ENCODE measurements around the gene KMO. TPM values are rescaled to one million over a fixed set of nuclear protein-coding genes. Genes with fewer than 3 reads are reported as not detected.

KMO gene
- total and polyA plus RNA-seq, 2 experiments from 2014 or later = 0.05 TPM; not detected in 1

DNA sequence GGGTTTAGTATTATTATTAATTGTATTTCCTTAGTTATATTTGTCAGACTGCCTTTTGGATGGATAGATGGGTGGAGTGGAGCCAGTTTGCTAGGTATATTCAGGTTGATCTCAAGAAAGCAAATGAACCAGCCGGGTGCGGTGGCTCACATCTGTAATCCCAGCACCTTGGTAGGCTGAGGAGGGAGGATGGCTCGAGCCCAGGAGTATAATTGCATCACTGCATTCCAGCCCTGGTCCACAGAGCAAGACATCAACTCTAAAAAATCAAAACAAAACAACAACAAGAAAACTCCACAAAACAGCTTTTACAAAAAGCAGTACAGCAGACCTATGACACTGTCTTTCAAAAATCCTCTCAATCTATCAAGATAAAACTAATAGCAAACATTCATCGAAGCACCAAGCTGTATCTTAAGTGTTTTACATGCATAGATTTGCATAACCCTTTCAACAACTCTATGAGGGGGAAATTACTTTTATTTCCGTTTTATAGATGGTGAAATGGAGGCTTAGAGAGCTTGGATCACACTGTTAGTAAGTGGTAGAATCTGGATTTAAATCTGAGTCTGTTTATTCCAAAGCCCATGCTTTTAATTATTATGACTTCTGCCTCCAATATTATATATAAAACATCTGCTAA, 25.5 kb downstream of the KMO start:
- no peaks in the 10 kb centered on the region for H3F3A ChIP-seq (replicated peaks; ENCODE audit: low read depth)
- no peak overlapping the region for H3K4me3 ChIP-seq
- H3K4me3 Mint-ChIP-seq = no peak overlapping the region
- no peak overlapping the region for H3K4me2 ChIP-seq
- H2AFZ ChIP-seq = no peak overlapping the region
- no peaks in the 10 kb centered on the region for H3K27me3 Mint-ChIP-seq (ENCODE audit: insufficient read depth, low read depth, poor library complexity)
- ATAC-seq = no peak
- TF ChIP-seq, protein P1, sequence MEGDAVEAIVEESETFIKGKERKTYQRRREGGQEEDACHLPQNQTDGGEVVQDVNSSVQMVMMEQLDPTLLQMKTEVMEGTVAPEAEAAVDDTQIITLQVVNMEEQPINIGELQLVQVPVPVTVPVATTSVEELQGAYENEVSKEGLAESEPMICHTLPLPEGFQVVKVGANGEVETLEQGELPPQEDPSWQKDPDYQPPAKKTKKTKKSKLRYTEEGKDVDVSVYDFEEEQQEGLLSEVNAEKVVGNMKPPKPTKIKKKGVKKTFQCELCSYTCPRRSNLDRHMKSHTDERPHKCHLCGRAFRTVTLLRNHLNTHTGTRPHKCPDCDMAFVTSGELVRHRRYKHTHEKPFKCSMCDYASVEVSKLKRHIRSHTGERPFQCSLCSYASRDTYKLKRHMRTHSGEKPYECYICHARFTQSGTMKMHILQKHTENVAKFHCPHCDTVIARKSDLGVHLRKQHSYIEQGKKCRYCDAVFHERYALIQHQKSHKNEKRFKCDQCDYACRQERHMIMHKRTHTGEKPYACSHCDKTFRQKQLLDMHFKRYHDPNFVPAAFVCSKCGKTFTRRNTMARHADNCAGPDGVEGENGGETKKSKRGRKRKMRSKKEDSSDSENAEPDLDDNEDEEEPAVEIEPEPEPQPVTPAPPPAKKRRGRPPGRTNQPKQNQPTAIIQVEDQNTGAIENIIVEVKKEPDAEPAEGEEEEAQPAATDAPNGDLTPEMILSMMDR (conservative IDR thresholded peaks at IDR 0.05; ENCODE audit: low read depth in 2 of 2) = no peak
- TF ChIP-seq, protein P2, sequence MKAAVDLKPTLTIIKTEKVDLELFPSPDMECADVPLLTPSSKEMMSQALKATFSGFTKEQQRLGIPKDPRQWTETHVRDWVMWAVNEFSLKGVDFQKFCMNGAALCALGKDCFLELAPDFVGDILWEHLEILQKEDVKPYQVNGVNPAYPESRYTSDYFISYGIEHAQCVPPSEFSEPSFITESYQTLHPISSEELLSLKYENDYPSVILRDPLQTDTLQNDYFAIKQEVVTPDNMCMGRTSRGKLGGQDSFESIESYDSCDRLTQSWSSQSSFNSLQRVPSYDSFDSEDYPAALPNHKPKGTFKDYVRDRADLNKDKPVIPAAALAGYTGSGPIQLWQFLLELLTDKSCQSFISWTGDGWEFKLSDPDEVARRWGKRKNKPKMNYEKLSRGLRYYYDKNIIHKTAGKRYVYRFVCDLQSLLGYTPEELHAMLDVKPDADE (IDR thresholded peaks at IDR 0.05) = no peak
- TF ChIP-seq, protein P3, sequence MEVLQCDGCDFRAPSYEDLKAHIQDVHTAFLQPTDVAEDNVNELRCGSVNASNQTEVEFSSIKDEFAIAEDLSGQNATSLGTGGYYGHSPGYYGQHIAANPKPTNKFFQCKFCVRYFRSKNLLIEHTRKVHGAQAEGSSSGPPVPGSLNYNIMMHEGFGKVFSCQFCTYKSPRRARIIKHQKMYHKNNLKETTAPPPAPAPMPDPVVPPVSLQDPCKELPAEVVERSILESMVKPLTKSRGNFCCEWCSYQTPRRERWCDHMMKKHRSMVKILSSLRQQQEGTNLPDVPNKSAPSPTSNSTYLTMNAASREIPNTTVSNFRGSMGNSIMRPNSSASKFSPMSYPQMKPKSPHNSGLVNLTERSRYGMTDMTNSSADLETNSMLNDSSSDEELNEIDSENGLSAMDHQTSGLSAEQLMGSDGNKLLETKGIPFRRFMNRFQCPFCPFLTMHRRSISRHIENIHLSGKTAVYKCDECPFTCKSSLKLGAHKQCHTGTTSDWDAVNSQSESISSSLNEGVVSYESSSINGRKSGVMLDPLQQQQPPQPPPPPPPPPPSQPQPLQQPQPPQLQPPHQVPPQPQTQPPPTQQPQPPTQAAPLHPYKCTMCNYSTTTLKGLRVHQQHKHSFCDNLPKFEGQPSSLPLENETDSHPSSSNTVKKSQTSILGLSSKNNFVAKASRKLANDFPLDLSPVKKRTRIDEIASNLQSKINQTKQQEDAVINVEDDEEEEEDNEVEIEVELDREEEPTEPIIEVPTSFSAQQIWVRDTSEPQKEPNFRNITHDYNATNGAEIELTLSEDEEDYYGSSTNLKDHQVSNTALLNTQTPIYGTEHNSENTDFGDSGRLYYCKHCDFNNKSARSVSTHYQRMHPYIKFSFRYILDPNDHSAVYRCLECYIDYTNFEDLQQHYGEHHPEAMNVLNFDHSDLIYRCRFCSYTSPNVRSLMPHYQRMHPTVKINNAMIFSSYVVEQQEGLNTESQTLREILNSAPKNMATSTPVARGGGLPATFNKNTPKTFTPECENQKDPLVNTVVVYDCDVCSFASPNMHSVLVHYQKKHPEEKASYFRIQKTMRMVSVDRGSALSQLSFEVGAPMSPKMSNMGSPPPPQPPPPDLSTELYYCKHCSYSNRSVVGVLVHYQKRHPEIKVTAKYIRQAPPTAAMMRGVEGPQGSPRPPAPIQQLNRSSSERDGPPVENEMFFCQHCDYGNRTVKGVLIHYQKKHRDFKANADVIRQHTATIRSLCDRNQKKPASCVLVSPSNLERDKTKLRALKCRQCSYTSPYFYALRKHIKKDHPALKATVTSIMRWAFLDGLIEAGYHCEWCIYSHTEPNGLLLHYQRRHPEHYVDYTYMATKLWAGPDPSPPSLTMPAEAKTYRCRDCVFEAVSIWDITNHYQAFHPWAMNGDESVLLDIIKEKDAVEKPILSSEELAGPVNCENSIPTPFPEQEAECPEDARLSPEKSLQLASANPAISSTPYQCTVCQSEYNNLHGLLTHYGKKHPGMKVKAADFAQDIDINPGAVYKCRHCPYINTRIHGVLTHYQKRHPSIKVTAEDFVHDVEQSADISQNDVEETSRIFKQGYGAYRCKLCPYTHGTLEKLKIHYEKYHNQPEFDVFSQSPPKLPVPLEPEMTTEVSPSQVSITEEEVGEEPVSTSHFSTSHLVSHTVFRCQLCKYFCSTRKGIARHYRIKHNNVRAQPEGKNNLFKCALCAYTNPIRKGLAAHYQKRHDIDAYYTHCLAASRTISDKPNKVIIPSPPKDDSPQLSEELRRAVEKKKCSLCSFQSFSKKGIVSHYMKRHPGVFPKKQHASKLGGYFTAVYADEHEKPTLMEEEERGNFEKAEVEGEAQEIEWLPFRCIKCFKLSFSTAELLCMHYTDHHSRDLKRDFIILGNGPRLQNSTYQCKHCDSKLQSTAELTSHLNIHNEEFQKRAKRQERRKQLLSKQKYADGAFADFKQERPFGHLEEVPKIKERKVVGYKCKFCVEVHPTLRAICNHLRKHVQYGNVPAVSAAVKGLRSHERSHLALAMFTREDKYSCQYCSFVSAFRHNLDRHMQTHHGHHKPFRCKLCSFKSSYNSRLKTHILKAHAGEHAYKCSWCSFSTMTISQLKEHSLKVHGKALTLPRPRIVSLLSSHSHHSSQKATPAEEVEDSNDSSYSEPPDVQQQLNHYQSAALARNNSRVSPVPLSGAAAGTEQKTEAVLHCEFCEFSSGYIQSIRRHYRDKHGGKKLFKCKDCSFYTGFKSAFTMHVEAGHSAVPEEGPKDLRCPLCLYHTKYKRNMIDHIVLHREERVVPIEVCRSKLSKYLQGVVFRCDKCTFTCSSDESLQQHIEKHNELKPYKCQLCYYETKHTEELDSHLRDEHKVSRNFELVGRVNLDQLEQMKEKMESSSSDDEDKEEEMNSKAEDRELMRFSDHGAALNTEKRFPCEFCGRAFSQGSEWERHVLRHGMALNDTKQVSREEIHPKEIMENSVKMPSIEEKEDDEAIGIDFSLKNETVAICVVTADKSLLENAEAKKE (CRISPR knock-in tag; IDR thresholded peaks at IDR 0.05) = no peak
- TF ChIP-seq EZH2phosphoT487 (IDR thresholded peaks at IDR 0.05; ENCODE audit: unreplicated experiment) = no peak
- no peaks in the 10 kb centered on the region for H3K27me3 ChIP-seq (ENCODE audit: insufficient read depth)
- H3K4me1 Mint-ChIP-seq = no peaks in the 10 kb centered on the region; the same call in 2 of the 3 replicates
- H3K36me3 Mint-ChIP-seq (ENCODE audit: low read depth) = no peaks in the 10 kb centered on the region
- H3K36me3 ChIP-seq (ENCODE audit: insufficient read depth) = no peaks in the 10 kb centered on the region
- H3K27ac ChIP-seq (ENCODE audit: low read depth) = no peak overlapping the region
- H3K9me2 ChIP-seq (ENCODE audit: insufficient read depth) = no peaks in the 10 kb centered on the region
- no peaks in the 10 kb centered on the region for H3K9me3 Mint-ChIP-seq
- H4K20me1 ChIP-seq (replicated peaks; ENCODE audit: insufficient read depth) = no peaks in the 10 kb centered on the region
- no peak for DNase-seq (ENCODE audit: low spot score)
- H3K79me2 ChIP-seq (replicated peaks; ENCODE audit: insufficient read depth) = no peaks in the 10 kb centered on the region
- no peak overlapping the region for H3K27ac Mint-ChIP-seq
- H3K4me1 ChIP-seq (ENCODE audit: insufficient read depth) = no peaks in the 10 kb centered on the region

Measured in GM23338 (cell line).